HG02840 (cell line): Measurements from ENCODE around the gene NAALAD2.
"Not testable (repeated sequence)": the region's sequence is repeated elsewhere in the genome, so short reads cannot be mapped to it uniquely, and the experiment has no call there.

Experiments
- ATAC-seq: cut with Tn5 transposase; IDR thresholded peaks from one replicate; pipeline ENCODE4 v1.9.1; 2021; ENCODE audit warnings: mild to moderate bottlenecking, moderate library complexity, moderate number of reproducible peaks; ENCODE audit not compliant: unreplicated experiment, low FRiP score

NAALAD2 gene

GRCh38 chr11:90134478-90135003 is at the start of gene NAALAD2:
TSS of gene NAALAD2 (plus strand) at chr11:90134663. CDS start at chr11:90134759, 96 bp downstream.
- no peak for ATAC-seq

- ATAC-seq: not testable (repeated sequence)
These were observed 48.8 kb upstream of the NAALAD2 start, which contains the start of gene UBTFL1 for GRCh38 chr11:90085650-90086049. TSS of gene UBTFL1 (plus strand) at chr11:90085950. CDS start at chr11:90085950, 0 bp downstream.

- not testable (repeated sequence) for ATAC-seq
These were observed 45.7 kb upstream of the NAALAD2 start for GRCh38 chr11:90088731-90089130.

- ATAC-seq: not testable (repeated sequence)
These were observed 39.1 kb upstream of the NAALAD2 start for GRCh38 chr11:90095230-90095924.

GRCh38 chr11:90098261-90098660 is 36.2 kb upstream of the NAALAD2 start:
- not testable (repeated sequence) for ATAC-seq

- ATAC-seq: no peak
These were observed 34.0 kb upstream of the NAALAD2 start for GRCh38 chr11:90100431-90100830.

- ATAC-seq: no peak
These were observed 20.9 kb upstream of the NAALAD2 start for GRCh38 chr11:90113541-90113940.

- no peak for ATAC-seq
These were observed 14.3 kb upstream of the NAALAD2 start for GRCh38 chr11:90120191-90120590.

- ATAC-seq: no peak
These were observed 10.1 kb upstream of the NAALAD2 start for GRCh38 chr11:90124371-90124770.

GRCh38 chr11:90124946-90125345 is 9.5 kb upstream of the NAALAD2 start:
- no peak for ATAC-seq

- ATAC-seq: no peak
These were observed 644 bp upstream of the NAALAD2 start for GRCh38 chr11:90133560-90134477.

- ATAC-seq: no peak
These were observed 553 bp downstream of the NAALAD2 start for GRCh38 chr11:90135016-90135415.

- ATAC-seq: no peak
These were observed 14.4 kb downstream of the NAALAD2 start for GRCh38 chr11:90148900-90149299.

GRCh38 chr11:90166982-90167573 is 32.6 kb downstream of the NAALAD2 start:
- not testable (repeated sequence) for ATAC-seq

GRCh38 chr11:90167704-90168103 is 33.2 kb downstream of the NAALAD2 start:
- not testable (repeated sequence) for ATAC-seq

GRCh38 chr11:90168571-90168970 is 34.1 kb downstream of the NAALAD2 start:
- no peak for ATAC-seq

- no peak for ATAC-seq
These were observed 36.9 kb downstream of the NAALAD2 start for GRCh38 chr11:90171359-90171758.

- ATAC-seq: no peak
These were observed 41.6 kb downstream of the NAALAD2 start for GRCh38 chr11:90176069-90176468.

GRCh38 chr11:90178751-90179150 is 44.3 kb downstream of the NAALAD2 start:
- ATAC-seq: no peak

GRCh38 chr11:90179923-90180322 is 45.5 kb downstream of the NAALAD2 start:
- ATAC-seq: no peak

- ATAC-seq: no peak
These were observed 53.4 kb downstream of the NAALAD2 start for GRCh38 chr11:90187839-90188238.
